ENCODE results near the gene ATP2C2.

The ATP2C2 gene

DNA sequence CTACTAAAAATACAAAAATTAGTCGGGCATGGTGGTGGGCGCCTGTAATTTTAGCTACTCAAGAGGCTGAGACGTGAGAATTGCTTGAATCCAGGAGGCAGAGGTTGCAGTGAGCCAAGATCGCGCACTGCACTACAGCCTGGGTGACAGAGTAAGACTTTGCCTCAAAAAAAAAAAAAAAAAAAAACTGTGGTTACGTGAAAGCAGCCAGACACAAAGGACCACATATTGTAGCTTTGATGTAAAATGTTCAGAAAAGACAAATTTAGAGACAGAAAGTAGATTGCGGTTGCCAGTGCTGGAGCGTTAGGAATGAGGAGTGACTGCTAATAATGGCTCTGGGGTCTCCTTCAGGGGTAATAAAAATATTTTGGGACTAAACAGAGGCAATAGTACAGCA lies 140.2 kb downstream of the ATP2C2 start:
- H3K9me3 ChIP-seq (ENCODE audit: control insufficient read depth in 5 of 5, low read length in 5 of 5): no peaks in the 10 kb centered on the region
- H3K27ac ChIP-seq (ENCODE audit: low read depth, low read length): no peak overlapping the region
- no peaks in the 10 kb centered on the region for H3K36me3 ChIP-seq (ENCODE audit: control insufficient read depth in 5 of 5, insufficient read depth in 5 of 5, low read length in 5 of 5)
- H3K4me3 ChIP-seq (ENCODE audit: low read depth in 1 of 5, low read length in 5 of 5): no peak overlapping the region
- H3K27me3 ChIP-seq (ENCODE audit: control insufficient read depth in 5 of 5, insufficient read depth in 4 of 5, low read length in 5 of 5): peaks cover 0 to 3% (median 0%) of the 10 kb centered on the region in 5 donors
- H3K9ac ChIP-seq (ENCODE audit: low read length in 5 of 5): no peak overlapping the region
- H3K4me1 ChIP-seq (ENCODE audit: control insufficient read depth in 5 of 5, insufficient read depth in 5 of 5, low read length in 5 of 5): peaks cover 6 to 43% (median 25%) of the 10 kb centered on the region in 5 donors

DNA sequence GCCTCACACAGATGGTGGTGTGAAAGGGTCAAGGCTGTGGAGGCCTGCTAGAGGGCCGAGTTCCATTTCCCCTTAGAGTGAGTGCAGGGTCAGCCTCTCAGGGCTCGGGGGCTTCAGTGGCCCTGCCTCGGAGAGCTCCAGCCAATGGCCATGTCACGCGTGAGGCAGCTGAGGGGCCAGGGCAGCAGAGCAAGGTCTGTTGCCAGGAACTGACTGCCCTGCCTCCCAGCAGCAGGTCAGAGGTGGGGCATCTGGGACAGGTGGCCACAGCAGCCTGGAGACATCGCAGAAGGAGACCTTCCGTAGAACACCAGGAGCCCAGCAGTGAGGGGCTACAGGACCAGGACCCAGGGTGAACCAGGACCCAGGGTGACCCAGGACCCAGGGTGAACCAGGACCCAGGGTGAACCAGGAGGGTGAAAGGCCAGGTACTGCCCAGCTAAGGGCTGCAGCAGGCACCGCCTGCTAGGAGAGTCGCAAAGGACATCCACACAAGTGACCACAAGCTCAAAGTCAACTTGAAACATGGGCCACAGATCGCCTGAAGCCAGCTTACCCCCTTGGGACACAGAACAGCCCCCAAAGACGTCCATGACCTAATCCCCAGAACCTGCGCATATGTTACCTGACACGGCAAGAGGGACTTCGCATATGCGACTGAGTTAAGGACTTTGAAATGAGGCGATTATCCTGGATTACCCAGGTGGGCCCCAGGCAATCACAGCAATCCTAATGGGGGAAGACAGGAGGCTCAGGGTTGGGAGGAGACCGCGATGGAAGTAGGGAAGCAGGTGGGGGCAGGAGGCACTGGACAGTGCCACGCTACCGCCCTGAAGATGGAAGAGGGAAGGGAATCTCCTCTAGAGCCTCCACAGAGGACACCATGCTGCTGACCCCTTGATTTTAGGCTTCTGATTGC lies 141.0 kb downstream of the ATP2C2 start:
- H3K36me3 ChIP-seq (ENCODE audit: control insufficient read depth in 5 of 5, insufficient read depth in 5 of 5, low read length in 5 of 5): no peaks in the 10 kb centered on the region
- H3K27ac ChIP-seq (ENCODE audit: low read depth, low read length): no peak overlapping the region
- H3K4me3 ChIP-seq (ENCODE audit: low read depth in 1 of 5, low read length in 5 of 5): no peak overlapping the region
- H3K27me3 ChIP-seq (ENCODE audit: control insufficient read depth in 5 of 5, insufficient read depth in 4 of 5, low read length in 5 of 5): peaks cover 0 to 3% (median 0%) of the 10 kb centered on the region in 5 donors
- H3K9me3 ChIP-seq (ENCODE audit: control insufficient read depth in 5 of 5, low read length in 5 of 5): no peaks in the 10 kb centered on the region
- no peak overlapping the region for H3K9ac ChIP-seq (ENCODE audit: low read length in 5 of 5)
- peaks cover 2 to 35% (median 18%) of the 10 kb centered on the region in 5 donors for H3K4me1 ChIP-seq (ENCODE audit: control insufficient read depth in 5 of 5, insufficient read depth in 5 of 5, low read length in 5 of 5)

DNA sequence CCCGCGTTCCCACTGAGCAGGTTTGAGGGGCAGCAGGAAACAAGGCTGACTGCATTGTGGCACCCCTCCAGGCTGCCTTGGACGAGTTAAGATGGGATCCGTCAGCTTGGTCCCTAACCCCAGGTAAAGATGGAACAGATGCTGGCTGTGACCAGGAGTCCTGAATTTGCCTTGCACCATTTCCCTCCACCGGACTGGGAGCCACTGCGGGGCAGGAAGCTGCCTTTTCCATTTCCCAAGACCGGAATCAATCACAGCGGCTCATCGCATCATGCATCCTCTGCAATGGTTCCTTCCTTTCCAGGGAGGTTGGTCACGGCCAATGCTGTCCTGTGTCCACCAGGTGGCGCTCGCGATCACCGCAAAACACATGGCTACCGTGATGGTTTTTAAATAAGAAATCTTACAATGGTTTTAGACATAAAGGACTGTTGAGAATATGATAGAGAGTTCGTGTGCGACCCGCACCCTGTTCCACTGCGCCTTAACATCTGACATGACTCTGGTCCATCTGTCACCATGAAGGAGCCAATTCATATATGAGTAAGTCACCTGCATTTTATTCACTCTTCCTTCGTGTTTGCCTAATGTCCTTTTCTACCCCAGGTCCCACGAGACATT lies 143.0 kb downstream of the ATP2C2 start:
- H3K27me3 ChIP-seq (ENCODE audit: control insufficient read depth in 5 of 5, insufficient read depth in 4 of 5, low read length in 5 of 5): peaks cover 0 to 3% (median 0%) of the 10 kb centered on the region in 5 donors
- H3K4me1 ChIP-seq (ENCODE audit: control insufficient read depth in 5 of 5, insufficient read depth in 5 of 5, low read length in 5 of 5): peaks cover 0 to 19% (median 8%) of the 10 kb centered on the region in 5 donors
- no peak overlapping the region for H3K9ac ChIP-seq (ENCODE audit: low read length in 5 of 5)
- no peak overlapping the region for H3K27ac ChIP-seq (ENCODE audit: low read depth, low read length)
- H3K36me3 ChIP-seq (ENCODE audit: control insufficient read depth in 5 of 5, insufficient read depth in 5 of 5, low read length in 5 of 5): no peaks in the 10 kb centered on the region
- peak overlapping the region in 1 of 5 donors; percentile 44 for H3K4me3 ChIP-seq (ENCODE audit: low read depth in 1 of 5, low read length in 5 of 5)
- H3K9me3 ChIP-seq (ENCODE audit: control insufficient read depth in 5 of 5, low read length in 5 of 5): no peaks in the 10 kb centered on the region

DNA sequence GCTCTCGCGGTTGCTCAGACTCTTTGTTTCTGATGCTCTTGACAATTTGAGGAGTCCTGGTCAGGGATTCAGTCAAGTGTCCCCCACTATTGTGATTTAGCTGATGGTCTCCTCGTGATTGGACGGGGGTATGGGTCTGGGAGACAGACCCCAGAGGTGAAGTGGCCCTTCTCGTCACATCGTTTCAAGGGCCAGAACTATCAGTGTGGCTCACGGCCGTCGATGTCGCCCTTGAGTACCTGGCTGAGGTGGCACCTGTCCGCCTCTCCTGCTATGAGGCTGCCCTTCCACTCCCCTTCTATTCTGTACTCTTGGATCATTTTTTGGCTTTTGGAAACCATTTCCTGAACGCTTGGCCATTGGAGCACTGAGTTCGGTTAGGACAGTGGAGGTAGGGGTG lies 143.5 kb downstream of the ATP2C2 start:
- no peak overlapping the region for H3K4me3 ChIP-seq (ENCODE audit: low read depth in 1 of 5, low read length in 5 of 5)
- no peak overlapping the region for H3K9ac ChIP-seq (ENCODE audit: low read length in 5 of 5)
- no peaks in the 10 kb centered on the region for H3K36me3 ChIP-seq (ENCODE audit: control insufficient read depth in 5 of 5, insufficient read depth in 5 of 5, low read length in 5 of 5)
- peaks cover 0 to 15% (median 8%) of the 10 kb centered on the region in 5 donors for H3K4me1 ChIP-seq (ENCODE audit: control insufficient read depth in 5 of 5, insufficient read depth in 5 of 5, low read length in 5 of 5)
- no peak overlapping the region for H3K27ac ChIP-seq (ENCODE audit: low read depth, low read length)
- peaks cover 0 to 3% (median 0%) of the 10 kb centered on the region in 5 donors for H3K27me3 ChIP-seq (ENCODE audit: control insufficient read depth in 5 of 5, insufficient read depth in 4 of 5, low read length in 5 of 5)
- H3K9me3 ChIP-seq (ENCODE audit: control insufficient read depth in 5 of 5, low read length in 5 of 5): no peaks in the 10 kb centered on the region

DNA sequence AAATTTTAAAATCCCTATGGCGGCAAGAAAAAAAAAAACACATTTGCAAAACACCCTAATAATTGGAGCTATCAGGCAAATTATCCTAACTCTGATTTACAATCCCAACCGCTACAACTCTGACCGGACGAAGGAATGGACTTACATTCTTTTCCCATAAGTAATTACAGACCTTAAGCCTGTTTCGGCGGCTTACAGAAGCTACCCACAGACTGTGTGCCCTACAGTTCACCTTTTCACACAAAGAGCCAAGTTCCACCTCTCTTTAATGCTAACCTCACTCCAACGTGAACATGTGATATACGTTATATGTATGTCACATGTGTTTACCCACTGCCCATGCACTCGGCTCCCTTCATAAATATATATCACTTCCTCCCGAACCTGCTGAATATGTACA lies 144.8 kb downstream of the ATP2C2 start:
- peaks cover 0 to 8% (median 3%) of the 10 kb centered on the region in 5 donors for H3K4me1 ChIP-seq (ENCODE audit: control insufficient read depth in 5 of 5, insufficient read depth in 5 of 5, low read length in 5 of 5)
- no peak overlapping the region for H3K27ac ChIP-seq (ENCODE audit: low read depth, low read length)
- no peak overlapping the region for H3K9ac ChIP-seq (ENCODE audit: low read length in 5 of 5)
- H3K9me3 ChIP-seq (ENCODE audit: control insufficient read depth in 5 of 5, low read length in 5 of 5): no peaks in the 10 kb centered on the region
- no peaks in the 10 kb centered on the region for H3K36me3 ChIP-seq (ENCODE audit: control insufficient read depth in 5 of 5, insufficient read depth in 5 of 5, low read length in 5 of 5)
- H3K27me3 ChIP-seq (ENCODE audit: control insufficient read depth in 5 of 5, insufficient read depth in 4 of 5, low read length in 5 of 5): peaks cover 0 to 3% (median 0%) of the 10 kb centered on the region in 5 donors
- no peak overlapping the region for H3K4me3 ChIP-seq (ENCODE audit: low read depth in 1 of 5, low read length in 5 of 5)

DNA sequence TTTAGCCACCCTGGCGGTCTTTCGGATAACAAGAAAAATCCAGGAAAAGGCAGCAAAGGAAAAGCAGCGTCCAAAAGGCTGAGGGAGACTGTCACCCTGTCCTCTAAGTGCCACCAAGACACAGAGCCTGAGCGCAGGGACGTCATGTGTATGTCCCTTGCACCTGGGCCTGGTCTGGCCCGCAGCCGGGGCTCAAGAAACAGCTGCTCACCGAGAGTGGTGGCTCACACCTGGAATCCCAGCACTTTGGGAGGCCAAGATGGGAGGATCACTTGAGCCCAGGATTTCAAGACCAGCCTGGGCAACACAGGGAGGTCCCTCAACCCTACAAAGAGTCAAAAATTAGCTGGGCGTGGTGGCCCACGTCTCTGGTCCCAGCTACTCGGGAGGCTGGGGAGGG lies 145.3 kb downstream of the ATP2C2 start:
- Histone ChIP-seq H3K9ac (ENCODE audit: low read length in 5 of 5) (no peak overlapping the region), H3K27ac (ENCODE audit: low read depth, low read length) (no peak overlapping the region), H3K9me3 (ENCODE audit: control insufficient read depth in 5 of 5, low read length in 5 of 5) (no peaks in the 10 kb centered on the region), H3K36me3 (ENCODE audit: control insufficient read depth in 5 of 5, insufficient read depth in 5 of 5, low read length in 5 of 5) (no peaks in the 10 kb centered on the region), H3K4me1 (ENCODE audit: control insufficient read depth in 5 of 5, insufficient read depth in 5 of 5, low read length in 5 of 5) (peaks cover 0 to 8% (median 3%) of the 10 kb centered on the region in 5 donors), H3K27me3 (ENCODE audit: control insufficient read depth in 5 of 5, insufficient read depth in 4 of 5, low read length in 5 of 5) (peaks cover 0 to 3% (median 0%) of the 10 kb centered on the region in 5 donors), H3K4me3 (ENCODE audit: low read depth in 1 of 5, low read length in 5 of 5) (no peak overlapping the region)
